GM18508 (cell line): ENCODE measurements around the gene ATG13.

Experiments used
- ATAC-seq: cut with Tn5 transposase; IDR thresholded peaks from one replicate; pipeline ENCODE4 v1.9.1; 2021; ENCODE audit warnings: moderate number of reproducible peaks; ENCODE audit not compliant: insufficient read depth, unreplicated experiment

ATG13 gene

GRCh38 chr11:46604796-46605195 lies 12.6 kb upstream of the ATG13 start:
- ATAC-seq, result no peak

- ATAC-seq, result no peak
Measured at GRCh38 chr11:46607516-46607915, 9.8 kb upstream of the ATG13 start.

- ATAC-seq, result no peak
Measured at GRCh38 chr11:46609386-46609785, 8.0 kb upstream of the ATG13 start.

- no peak for ATAC-seq
Measured at GRCh38 chr11:46611526-46612304, 5.6 kb upstream of the ATG13 start.

GRCh38 chr11:46612326-46612725 lies 5.0 kb upstream of the ATG13 start:
- no peak for ATAC-seq

- ATAC-seq, result no peak
Measured at GRCh38 chr11:46615756-46616155, 1.6 kb upstream of the ATG13 start.

GRCh38 chr11:46616551-46617133 lies 711 bp upstream of the ATG13 start:
- no peak for ATAC-seq

- ATAC-seq, result no peak
Measured at GRCh38 chr11:46617972-46618314, 590 bp downstream of the ATG13 start.

- ATAC-seq, result no peak
Measured at GRCh38 chr11:46618837-46619236, 1.5 kb downstream of the ATG13 start.

- no peak for ATAC-seq
Measured at GRCh38 chr11:46625406-46625805, 8.1 kb downstream of the ATG13 start.

- ATAC-seq, result no peak
Measured at GRCh38 chr11:46628961-46629360, 11.6 kb downstream of the ATG13 start.

GRCh38 chr11:46630237-46630636 lies 12.9 kb downstream of the ATG13 start:
- ATAC-seq, result no peak

GRCh38 chr11:46631676-46632075 lies 14.3 kb downstream of the ATG13 start:
- ATAC-seq, result no peak

GRCh38 chr11:46632502-46632901 lies 15.1 kb downstream of the ATG13 start:
- no peak for ATAC-seq

GRCh38 chr11:46633291-46634217 lies 16.2 kb downstream of the ATG13 start:
- ATAC-seq, result no peak

- no peak for ATAC-seq
Measured at GRCh38 chr11:46635557-46636139, 18.3 kb downstream of the ATG13 start.

GRCh38 chr11:46637546-46637945 lies 20.2 kb downstream of the ATG13 start:
- ATAC-seq, result no peak

GRCh38 chr11:46639197-46639839 lies 22.0 kb downstream of the ATG13 start:
- ATAC-seq, result no peak

- no peak for ATAC-seq
Measured at GRCh38 chr11:46640036-46640788, 22.9 kb downstream of the ATG13 start.

GRCh38 chr11:46641639-46642038 lies 24.3 kb downstream of the ATG13 start:
- no peak for ATAC-seq
